Smooth muscle cell (in vitro differentiated cells): ENCODE data around the gene CCDC9B. TPM values are rescaled to one million over a fixed set of nuclear protein-coding genes. Genes with fewer than 3 reads are reported as not detected.

Experiments
- DNase-seq: peaks from one replicate; lab custom pipeline; 2025; ENCODE audit not compliant: unreplicated experiment; lab: John Stamatoyannopoulos, UW
- H2AFZ ChIP-seq: fragments of 200-600 bp; sonication (generic); 2 replicates; pipeline ENCODE4 v1.6.0; 2016; ENCODE audit warnings: antibody characterized with exemption, low read depth, mild to moderate bottlenecking
- H3F3A ChIP-seq: fragments of 200-600 bp; sonication (generic); 2 replicates; pipeline ENCODE4 v1.6.0; 2017; ENCODE audit warnings: antibody characterized with exemption, low read depth
- H3K27ac ChIP-seq: fragments of 200-600 bp; sonication (generic); 2 replicates; pipeline ENCODE4 v1.5.1; 2016; ENCODE audit warnings: low read depth, mild to moderate bottlenecking
- H3K27me3 ChIP-seq: fragments of 200-600 bp; sonication (generic); 2 replicates; pipeline ENCODE4 v1.6.1; 2016; ENCODE audit warnings: low read depth, mild to moderate bottlenecking
- H3K36me3 ChIP-seq: fragments of 200-600 bp; sonication (generic); 2 replicates; pipeline ENCODE4 v1.5.1; 2016; ENCODE audit warnings: low read depth
- H3K4me1 ChIP-seq: fragments of 200-600 bp; sonication (generic); 2 replicates; pipeline ENCODE4 v1.5.1; 2016; ENCODE audit warnings: low read depth
- H3K4me2 ChIP-seq: fragments of 200-600 bp; sonication (generic); 2 replicates; pipeline ENCODE4 v1.6.0; 2016; ENCODE audit warnings: mild to moderate bottlenecking
- H3K4me3 ChIP-seq: fragments of 200-600 bp; sonication (generic); 2 replicates; pipeline ENCODE4 v1.5.1; 2016; ENCODE audit warnings: mild to moderate bottlenecking
- H3K79me2 ChIP-seq: fragments of 200-600 bp; sonication (generic); 2 replicates; pipeline ENCODE4 v1.6.0; 2016; ENCODE audit warnings: low read depth, mild to moderate bottlenecking
- H3K9ac ChIP-seq: fragments of 200-600 bp; sonication (generic); 2 replicates; pipeline ENCODE4 v1.6.0; 2016; ENCODE audit warnings: low read depth
- H3K9me3 ChIP-seq: fragments of 200-600 bp; sonication (generic); replicated peaks from 2 replicates; pipeline ENCODE4 v1.5.1; 2016; ENCODE audit warnings: low read depth
- H4K20me1 ChIP-seq: fragments of 200-600 bp; sonication (generic); 2 replicates; pipeline ENCODE4 v1.6.0; 2016; ENCODE audit warnings: low read depth
- WGBS: methylation state at CpG from one replicate; pipeline ENCODE4 v1.1.7; 2016; ENCODE audit warnings: low lambda C conversion rate; 5-methylcytosine and 5-hydroxymethylcytosine counted together
- polyA plus RNA-seq: library from polyadenylated mRNA; unstranded; fragments of >200 nt; fragmentation: Nextera tagmentation; extraction: Ambion mirVana; gene quantifications from 2 replicates; pipeline ENCODE4 v1.2.1, GENCODE V29; 2016
- total RNA-seq: library from RNA; depleted of rRNA; stranded (reverse); fragments of >200 nt; gene quantifications from 2 replicates; pipeline ENCODE4 v1.2.3, GENCODE V29; 2014
- TF ChIP-seq, protein P1 (sequence below): fragments of 200-600 bp; sonication (generic); IDR thresholded peaks from 2 replicates; pipeline ENCODE4 v1.5.1; 2017; ENCODE audit warnings: borderline replicate concordance, mild to moderate bottlenecking, antibody characterized with exemption; ENCODE audit not compliant: insufficient read depth, poor library complexity, severe bottlenecking

Gene CCDC9B
- total and polyA plus RNA-seq, 2 experiments from 2014 or later: 0.97 to 3.8 TPM

DNA sequence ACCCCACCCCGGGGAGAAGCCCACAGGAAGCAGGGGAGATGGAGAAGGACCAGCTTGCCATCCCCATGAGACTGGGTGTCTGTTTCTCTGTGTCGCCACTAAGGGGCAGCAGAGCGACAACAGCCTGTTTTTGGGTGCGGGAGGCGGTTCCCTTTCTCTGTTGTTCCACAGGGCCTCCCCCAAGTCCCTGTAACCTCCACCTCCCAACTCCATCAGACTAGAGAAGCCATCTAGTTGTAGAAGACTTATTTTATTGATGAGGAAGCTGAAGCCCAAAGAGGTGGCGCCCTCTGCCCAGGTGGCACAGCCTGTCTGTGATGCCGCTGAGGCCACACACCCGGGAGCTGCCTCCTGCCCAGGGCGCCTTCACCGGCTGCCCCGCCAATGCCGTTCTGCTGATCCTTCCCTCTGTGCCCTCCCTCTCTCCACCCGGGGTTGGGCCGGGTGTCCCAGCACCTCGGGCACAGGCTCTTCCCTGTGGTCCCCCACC lies 3.9 kb upstream of the CCDC9B start:
- H3K9me3 ChIP-seq: no peaks in the 10 kb centered on the region
- H3K27ac ChIP-seq: peak overlapping the region; percentile 98
- H3F3A ChIP-seq: peaks cover 26% of the 10 kb centered on the region
- H4K20me1 ChIP-seq: no peaks in the 10 kb centered on the region
- TF ChIP-seq, protein P1, sequence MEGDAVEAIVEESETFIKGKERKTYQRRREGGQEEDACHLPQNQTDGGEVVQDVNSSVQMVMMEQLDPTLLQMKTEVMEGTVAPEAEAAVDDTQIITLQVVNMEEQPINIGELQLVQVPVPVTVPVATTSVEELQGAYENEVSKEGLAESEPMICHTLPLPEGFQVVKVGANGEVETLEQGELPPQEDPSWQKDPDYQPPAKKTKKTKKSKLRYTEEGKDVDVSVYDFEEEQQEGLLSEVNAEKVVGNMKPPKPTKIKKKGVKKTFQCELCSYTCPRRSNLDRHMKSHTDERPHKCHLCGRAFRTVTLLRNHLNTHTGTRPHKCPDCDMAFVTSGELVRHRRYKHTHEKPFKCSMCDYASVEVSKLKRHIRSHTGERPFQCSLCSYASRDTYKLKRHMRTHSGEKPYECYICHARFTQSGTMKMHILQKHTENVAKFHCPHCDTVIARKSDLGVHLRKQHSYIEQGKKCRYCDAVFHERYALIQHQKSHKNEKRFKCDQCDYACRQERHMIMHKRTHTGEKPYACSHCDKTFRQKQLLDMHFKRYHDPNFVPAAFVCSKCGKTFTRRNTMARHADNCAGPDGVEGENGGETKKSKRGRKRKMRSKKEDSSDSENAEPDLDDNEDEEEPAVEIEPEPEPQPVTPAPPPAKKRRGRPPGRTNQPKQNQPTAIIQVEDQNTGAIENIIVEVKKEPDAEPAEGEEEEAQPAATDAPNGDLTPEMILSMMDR: peak; percentile 56
- H3K79me2 ChIP-seq: no peaks in the 10 kb centered on the region
- no peak overlapping the region for H2AFZ ChIP-seq
- H3K36me3 ChIP-seq: no peaks in the 10 kb centered on the region
- WGBS: 63% methylated on average over 15 of the region's 15 CpGs
- H3K9ac ChIP-seq: no peak overlapping the region
- no peaks in the 10 kb centered on the region for H3K27me3 ChIP-seq
- peaks cover 26% of the 10 kb centered on the region for H3K4me1 ChIP-seq
- H3K4me3 ChIP-seq: no peak overlapping the region
- peak; percentile 16 for DNase-seq
- no peak overlapping the region for H3K4me2 ChIP-seq

DNA sequence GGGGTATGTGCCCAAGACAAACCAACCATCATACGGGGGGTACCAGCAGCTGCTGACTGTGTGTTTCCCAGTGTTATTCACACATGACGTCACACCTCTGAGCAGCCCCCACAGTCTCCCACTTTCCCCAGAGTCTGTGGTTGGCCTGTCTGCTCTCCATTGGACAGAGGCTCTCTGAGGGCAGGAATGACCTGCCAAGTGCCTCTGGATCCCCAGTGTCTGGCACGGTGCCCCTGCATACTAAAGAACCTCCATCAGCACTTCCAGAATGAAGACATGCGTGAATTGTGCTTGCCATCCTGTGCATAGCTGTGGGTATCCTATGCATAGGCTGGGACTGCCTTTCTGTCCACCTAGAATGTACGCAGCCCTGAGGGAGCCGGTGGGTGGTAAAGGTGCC lies 3.5 kb upstream of the CCDC9B start:
- H3K4me1 ChIP-seq: peaks cover 31% of the 10 kb centered on the region
- no peaks in the 10 kb centered on the region for H3K36me3 ChIP-seq
- no peak for DNase-seq
- H3K4me3 ChIP-seq: no peak overlapping the region
- H2AFZ ChIP-seq: no peak overlapping the region
- TF ChIP-seq, protein P1: no peak
- H3K4me2 ChIP-seq: no peak overlapping the region
- peak overlapping the region; percentile 98 for H3K27ac ChIP-seq
- peaks cover 26% of the 10 kb centered on the region for H3F3A ChIP-seq
- 47% methylated on average over 6 of the region's 6 CpGs for WGBS
- peak overlapping the region; percentile 86 for H3K9ac ChIP-seq
- H3K27me3 ChIP-seq: no peaks in the 10 kb centered on the region
- H3K79me2 ChIP-seq: no peaks in the 10 kb centered on the region
- no peaks in the 10 kb centered on the region for H3K9me3 ChIP-seq
- no peaks in the 10 kb centered on the region for H4K20me1 ChIP-seq

DNA sequence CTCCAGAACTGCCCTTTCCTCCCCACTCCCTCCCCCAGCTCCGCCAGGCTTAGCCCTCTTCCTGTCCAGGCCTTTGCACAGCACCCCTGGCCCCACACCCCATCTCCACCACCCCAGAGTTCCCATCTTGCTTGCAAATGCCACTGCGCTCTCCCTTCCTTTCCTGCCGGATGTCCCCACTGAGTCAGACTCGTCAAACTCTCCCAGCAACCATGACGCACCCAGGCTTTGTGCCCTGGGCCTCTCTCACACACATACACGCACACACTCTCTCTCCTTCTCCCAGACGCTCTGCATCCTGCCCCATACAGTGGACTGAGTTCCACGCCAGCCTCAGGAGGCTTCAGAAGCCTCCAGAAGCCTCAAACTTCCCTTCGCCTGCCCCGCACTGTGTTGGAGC lies 2.8 kb upstream of the CCDC9B start:
- no peaks in the 10 kb centered on the region for H3K9me3 ChIP-seq
- peaks cover 32% of the 10 kb centered on the region for H3K4me1 ChIP-seq
- H3K4me2 ChIP-seq: peak overlapping the region; percentile 63
- peak overlapping the region; percentile 98 for H3K27ac ChIP-seq
- peaks cover 26% of the 10 kb centered on the region for H3F3A ChIP-seq
- no peak overlapping the region for H2AFZ ChIP-seq
- TF ChIP-seq, protein P1: no peak
- no peaks in the 10 kb centered on the region for H3K27me3 ChIP-seq
- H3K4me3 ChIP-seq: no peak overlapping the region
- no peaks in the 10 kb centered on the region for H3K36me3 ChIP-seq
- peak; percentile 46 for DNase-seq
- no peaks in the 10 kb centered on the region for H3K79me2 ChIP-seq
- WGBS: 21% methylated on average over 10 of the region's 10 CpGs
- H4K20me1 ChIP-seq: no peaks in the 10 kb centered on the region
- H3K9ac ChIP-seq: peak overlapping the region; percentile 86
